DND-41 (cell line): ENCODE data around the gene SAMD4A.

Source experiments
- CTCF ChIP-seq: IDR thresholded peaks from 2 replicates; pipeline ENCODE4 v1.5.1; 2012; ENCODE audit warnings: borderline replicate concordance, low read length, moderate library complexity, mild to moderate bottlenecking; ENCODE audit not compliant: poor library complexity, severe bottlenecking; ENCODE audit errors: extremely low read depth
- EZH2 ChIP-seq: IDR thresholded peaks from 3 replicates; pipeline ENCODE4 v1.6.1; 2012; ENCODE audit warnings: borderline replicate concordance, low read depth, mild to moderate bottlenecking, moderate library complexity, low read length, inconsistent platforms; ENCODE audit not compliant: severe bottlenecking

- TF ChIP-seq CTCF (no peak), EZH2 (no peak)
Measured at GRCh38 chr14:54562334-54562733, 4.6 kb upstream of the SAMD4A start.
